Lung (tissue), 12 donors: ENCODE results near the gene PNKP. TPM values are rescaled to one million over a fixed set of nuclear protein-coding genes. Genes with fewer than 3 reads are reported as not detected.

Source experiments
- ATAC-seq: fragments of 200-7000 bp; cut with Tn5 transposase; one replicate; pipeline ENCODE4 v1.9.1; 2020; ENCODE audit warnings: moderate number of reproducible peaks; ENCODE audit not compliant: insufficient read depth, low FRiP score
- DNase-seq, 3 donors: peaks; one replicate each; pipeline ENCODE4 v3.0.0-alpha.2; 2013 to 2017
- H3K27ac ChIP-seq, 2 donors: one replicate each; pipeline ENCODE4 v1.5.1; 2013; ENCODE audit warnings: mild to moderate bottlenecking in 2 of 2, moderate library complexity in 2 of 2, control low read depth in 1 of 2, inconsistent platforms in 1 of 2, low read depth in 1 of 2, low read length in 1 of 2
- H3K27me3 ChIP-seq, 3 donors: one replicate each; pipeline ENCODE4 v1.5.1; 2013; ENCODE audit warnings: low read length in 2 of 3; ENCODE audit not compliant: control insufficient read depth in 3 of 3, insufficient read depth in 3 of 3
- H3K36me3 ChIP-seq, 4 donors: one replicate each; pipeline ENCODE4 v1.5.1; 2013; ENCODE audit warnings: low read length in 4 of 4, mild to moderate bottlenecking in 1 of 4, moderate library complexity in 1 of 4; ENCODE audit not compliant: control insufficient read depth in 4 of 4, insufficient read depth in 4 of 4
- H3K4me1 ChIP-seq, 5 donors: one replicate each; pipeline ENCODE4 v1.5.1; 2013; ENCODE audit warnings: low read length in 5 of 5, mild to moderate bottlenecking in 2 of 5, moderate library complexity in 1 of 5; ENCODE audit not compliant: control insufficient read depth in 5 of 5, insufficient read depth in 5 of 5
- H3K4me3 ChIP-seq: one replicate; pipeline ENCODE4 v1.5.1; 2013; ENCODE audit warnings: mild to moderate bottlenecking, control low read depth, moderate library complexity
- H3K9ac ChIP-seq, 2 donors: one replicate each; pipeline ENCODE4 v1.5.1; 2013; ENCODE audit warnings: low read length in 2 of 2, control low read depth in 1 of 2; ENCODE audit not compliant: insufficient read depth in 1 of 2
- H3K9me3 ChIP-seq, 4 donors: one replicate each; pipeline ENCODE4 v1.5.1; 2013; ENCODE audit warnings: low read length in 3 of 4, mild to moderate bottlenecking in 1 of 4, moderate library complexity in 1 of 4; ENCODE audit not compliant: control insufficient read depth in 4 of 4, insufficient read depth in 3 of 4
- CTCF ChIP-seq: IDR thresholded peaks from 2 replicates; pipeline ENCODE4 v1.5.1; 2012; ENCODE audit warnings: mild to moderate bottlenecking; ENCODE audit errors: control extremely low read depth, extremely low read depth
- WGBS, 2 donors: extraction: QIAGEN DNeasy Blood & Tissue Kit; methylation state at CpG; one replicate each; pipeline ENCODE4 v1.1.7; 2013; 5-methylcytosine and 5-hydroxymethylcytosine counted together
- polyA plus RNA-seq, 2 donors: library from polyadenylated mRNA; stranded (reverse); fragments of 200-250 nt; gene quantifications; one replicate each; pipeline ENCODE4 v1.2.1, GENCODE V29; 2013
- total RNA-seq, 2 donors: library from RNA; depleted of rRNA in 1 of 2; stranded (reverse); fragments of >200 nt in 1 of 2; gene quantifications; one replicate each; pipeline ENCODE4 v1.2.1, GENCODE V29; 2014 to 2021
- donor health status: control.
- donor health status: control.
- donor health status: Bipolar disorder and iron deficiency.
- donor health status: healthy.
- donor health status: DM: yes; HTN: yes; CAD: no.

PNKP gene
- total and polyA plus RNA-seq, 4 donors = 44.7 to 120 (median 64.2) TPM

GRCh38 chr19:49877879-49878743 lies 10.7 kb upstream of the PNKP start:
- ATAC-seq = peak; percentile 78
- DNase-seq = peak; percentile 98 to 99 (median 99)
- Histone ChIP-seq H3K9me3 (peaks cover 0 to 2% (median 0%) of the 10 kb centered on the region in 4 donors), H3K4me3 (peak overlapping the region; percentile 60), H3K9ac (peak overlapping the region; percentile 53 to 94), H3K27me3 (no peaks in the 10 kb centered on the region), H3K4me1 (peaks cover 0 to 18% (median 7%) of the 10 kb centered on the region in 5 donors), H3K27ac (peak overlapping the region; percentile 83 to 97), H3K36me3 (peaks cover 15 to 39% (median 33%) of the 10 kb centered on the region in 4 donors)
- TF ChIP-seq CTCF = no peak
- WGBS, 2 donors = 10 to 11% methylated on average over 41 of the region's 41 CpGs

GRCh38 chr19:49877020-49877878 lies 9.9 kb upstream of the PNKP start, which contains the start of the genes AKT1S1 and TBC1D17:
AKT1S1 (minus strand) TSS chr19:49877355; CDS start chr19:49873295, 4,060 bp downstream.
TBC1D17 (plus strand) TSS chr19:49877702; CDS start chr19:49877724, 22 bp downstream.
- Histone ChIP-seq H3K27me3 (no peaks in the 10 kb centered on the region), H3K27ac (peak within 1 kb of the TSS; percentile 97 to 98), H3K9ac (peak within 1 kb of the TSS; percentile 98 to 99), H3K4me3 (peak within 1 kb of the TSS; percentile 70), H3K36me3 (peaks cover 8 to 32% (median 28%) of the 10 kb centered on the region in 4 donors), H3K9me3 (no peaks in the 10 kb centered on the region), H3K4me1 (peaks cover 0 to 18% (median 7%) of the 10 kb centered on the region in 5 donors)
- ATAC-seq (peak; percentile 83), DNase-seq (peak; percentile 100)
- TF ChIP-seq CTCF = no peak
- 0% methylated on average over 61 of the region's 61 CpGs for WGBS, 2 donors

GRCh38 chr19:49876422-49877019 lies 9.1 kb upstream of the PNKP start:
- no peaks in the 10 kb centered on the region for H3K9me3 ChIP-seq
- TF ChIP-seq CTCF = no peak
- peak overlapping the region; percentile 70 for H3K4me3 ChIP-seq
- H3K36me3 ChIP-seq = peaks cover 4 to 25% (median 21%) of the 10 kb centered on the region in 4 donors
- peaks cover 0 to 18% (median 7%) of the 10 kb centered on the region in 5 donors for H3K4me1 ChIP-seq
- peak overlapping the region; percentile 98 to 99 for H3K9ac ChIP-seq
- DNase-seq (peak; percentile 99 to 100 (median 99)), ATAC-seq (peak; percentile 71)
- 0 to 1% methylated on average over 42 to 46 of the region's 46 CpGs for WGBS, 2 donors
- H3K27me3 ChIP-seq = no peaks in the 10 kb centered on the region
- peak overlapping the region; percentile 97 to 98 for H3K27ac ChIP-seq
